ENCODE data around the gene GULP1.

Gene GULP1

DNA sequence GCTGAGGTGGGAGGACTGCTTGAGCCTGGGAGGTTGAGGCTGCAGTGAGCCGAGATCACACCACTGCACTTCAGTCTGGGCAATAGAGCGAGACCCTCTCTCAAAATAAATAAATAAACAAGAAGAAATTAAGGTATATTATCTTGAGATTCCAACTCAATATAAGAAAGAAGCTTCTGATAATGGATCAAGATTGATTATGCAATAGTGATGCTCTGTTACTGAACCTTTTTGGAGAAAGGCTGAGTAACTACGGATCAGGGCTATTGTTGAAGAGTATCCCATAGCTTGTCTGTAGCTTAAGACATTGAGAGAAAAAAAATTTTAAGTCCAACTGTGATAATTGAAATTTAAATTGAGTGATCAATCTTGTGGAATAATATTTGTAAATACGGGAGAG lies 17.7 kb downstream of the GULP1 start:
- no peak overlapping the region for H3K4me3 ChIP-seq (replicated peaks; ENCODE audit: low read depth, low read length)
- no peak for TF ChIP-seq CTCF (IDR thresholded peaks at IDR 0.05; ENCODE audit: low read depth, low read length, missing control alignments)
- DNase-seq (ENCODE audit: extremely low read depth, low read depth): no peak

- DNase-seq (ENCODE audit: extremely low read depth, low read depth): no peak
- TF ChIP-seq CTCF (IDR thresholded peaks at IDR 0.05; ENCODE audit: low read depth, low read length, missing control alignments): no peak
- no peak overlapping the region for H3K4me3 ChIP-seq (replicated peaks; ENCODE audit: low read depth, low read length)
Measured at GRCh38 chr2:188314314-188315054, 22.8 kb downstream of the GULP1 start.

DNA sequence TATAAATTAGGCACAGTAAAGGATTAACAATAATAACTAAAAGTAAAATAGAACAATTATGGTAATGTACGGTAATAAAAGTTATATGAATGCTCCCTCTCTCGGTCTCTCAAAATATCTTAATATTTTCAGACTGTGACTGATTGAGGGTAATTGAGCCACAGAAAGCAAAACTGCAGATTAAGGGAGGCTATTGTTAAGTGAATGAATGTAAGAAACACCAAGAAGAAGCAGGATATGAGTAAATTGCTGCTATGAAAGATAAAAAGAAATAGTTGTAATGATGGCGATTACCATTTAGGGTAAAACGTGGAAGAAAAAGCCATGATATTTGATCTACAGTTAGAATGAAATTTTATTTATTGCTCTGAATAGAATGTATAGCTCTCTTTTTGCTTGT lies 24.1 kb downstream of the GULP1 start:
- H3K4me3 ChIP-seq (replicated peaks; ENCODE audit: low read depth, low read length): no peak overlapping the region
- DNase-seq (ENCODE audit: extremely low read depth, low read depth): no peak
- no peak for TF ChIP-seq CTCF (IDR thresholded peaks at IDR 0.05; ENCODE audit: low read depth, low read length, missing control alignments)

GRCh38 chr2:188316342-188316741 lies 24.7 kb downstream of the GULP1 start:
- no peak overlapping the region for H3K4me3 ChIP-seq (replicated peaks; ENCODE audit: low read depth, low read length)
- TF ChIP-seq CTCF (IDR thresholded peaks at IDR 0.05; ENCODE audit: low read depth, low read length, missing control alignments): no peak
- no peak for DNase-seq (ENCODE audit: extremely low read depth, low read depth)

DNA sequence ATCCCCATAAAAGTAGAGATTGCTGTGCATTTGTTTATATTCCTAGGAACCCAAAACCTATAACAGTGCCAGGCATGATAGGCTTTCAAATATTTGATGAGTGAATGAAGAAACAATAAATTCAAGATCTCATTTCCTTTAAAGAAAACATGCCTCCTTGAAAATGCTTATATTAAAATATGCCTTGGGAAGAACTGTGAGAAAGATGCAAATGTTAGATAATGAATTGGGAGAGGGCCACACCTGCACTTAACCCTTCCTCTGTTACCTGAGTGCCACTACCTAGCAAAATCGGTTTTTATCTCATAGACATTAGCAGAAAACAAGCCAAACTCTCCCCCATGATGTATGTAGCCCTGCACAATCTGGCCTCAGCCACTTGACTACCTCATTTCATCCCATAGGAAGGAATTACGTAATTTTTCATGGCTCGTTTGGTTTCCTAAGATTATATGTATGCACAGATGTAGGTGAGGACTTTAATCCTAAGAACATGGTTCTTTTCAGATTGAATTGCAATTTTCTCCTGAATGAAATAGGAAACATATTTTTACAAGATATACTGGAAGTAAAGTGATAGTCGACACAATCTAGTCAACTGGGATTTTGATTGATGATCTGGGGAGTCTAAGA lies 25.2 kb downstream of the GULP1 start:
- no peak for TF ChIP-seq CTCF (IDR thresholded peaks at IDR 0.05; ENCODE audit: low read depth, low read length, missing control alignments)
- DNase-seq (ENCODE audit: extremely low read depth, low read depth): no peak
- H3K4me3 ChIP-seq (replicated peaks; ENCODE audit: low read depth, low read length): no peak overlapping the region

- no peak for DNase-seq (ENCODE audit: extremely low read depth, low read depth)
- TF ChIP-seq CTCF (IDR thresholded peaks at IDR 0.05; ENCODE audit: low read depth, low read length, missing control alignments): no peak
- no peak overlapping the region for H3K4me3 ChIP-seq (replicated peaks; ENCODE audit: low read depth, low read length)
Measured at GRCh38 chr2:188318161-188318749, 26.6 kb downstream of the GULP1 start.
